ENCODE results near the gene PROZ.

Gene PROZ

DNA sequence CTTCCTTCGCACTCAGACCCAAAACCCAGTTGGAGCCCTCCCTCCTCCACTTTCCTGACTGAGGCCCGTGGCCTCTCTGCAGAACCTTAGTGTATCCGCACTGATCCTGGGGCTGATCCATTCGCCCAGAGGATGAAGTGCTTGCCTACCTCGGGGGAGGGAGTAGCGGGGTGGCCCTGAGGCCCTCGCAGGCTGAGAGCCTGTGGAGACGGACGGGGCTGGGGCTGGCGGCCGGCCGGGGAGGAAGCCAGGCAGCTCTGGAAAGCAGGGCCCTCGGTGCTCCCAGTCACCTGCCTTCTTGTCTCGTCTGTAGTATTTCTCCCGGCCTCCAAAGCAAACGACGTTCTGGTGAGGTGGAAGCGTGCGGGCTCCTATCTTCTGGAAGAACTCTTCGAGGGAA, 1.3 kb downstream of the PROZ start:
- Histone ChIP-seq H3K4me3 (ENCODE audit: low read depth, low read length) (no peak overlapping the region), H3K36me3 (ENCODE audit: control insufficient read depth in 2 of 2, insufficient read depth in 1 of 2, low read length in 2 of 2) (no peaks in the 10 kb centered on the region), H3K27ac (ENCODE audit: extremely low read depth, low read depth, low read length) (no peak overlapping the region), H3K9me3 (ENCODE audit: control insufficient read depth, insufficient read depth, low read depth, low read length) (no peaks in the 10 kb centered on the region), H3K4me1 (ENCODE audit: control insufficient read depth, insufficient read depth, low read length) (no peaks in the 10 kb centered on the region; the same call in 1 of the 2 replicates)
- ChIA-PET POLR2A (interaction anchor here (0.7 kb wide), 1 partner anchor 196 kb away, joined by 6 read pairs; no protein-coding TSS in a partner anchor), CTCF (no interaction called here)
- TF ChIP-seq, protein P1, sequence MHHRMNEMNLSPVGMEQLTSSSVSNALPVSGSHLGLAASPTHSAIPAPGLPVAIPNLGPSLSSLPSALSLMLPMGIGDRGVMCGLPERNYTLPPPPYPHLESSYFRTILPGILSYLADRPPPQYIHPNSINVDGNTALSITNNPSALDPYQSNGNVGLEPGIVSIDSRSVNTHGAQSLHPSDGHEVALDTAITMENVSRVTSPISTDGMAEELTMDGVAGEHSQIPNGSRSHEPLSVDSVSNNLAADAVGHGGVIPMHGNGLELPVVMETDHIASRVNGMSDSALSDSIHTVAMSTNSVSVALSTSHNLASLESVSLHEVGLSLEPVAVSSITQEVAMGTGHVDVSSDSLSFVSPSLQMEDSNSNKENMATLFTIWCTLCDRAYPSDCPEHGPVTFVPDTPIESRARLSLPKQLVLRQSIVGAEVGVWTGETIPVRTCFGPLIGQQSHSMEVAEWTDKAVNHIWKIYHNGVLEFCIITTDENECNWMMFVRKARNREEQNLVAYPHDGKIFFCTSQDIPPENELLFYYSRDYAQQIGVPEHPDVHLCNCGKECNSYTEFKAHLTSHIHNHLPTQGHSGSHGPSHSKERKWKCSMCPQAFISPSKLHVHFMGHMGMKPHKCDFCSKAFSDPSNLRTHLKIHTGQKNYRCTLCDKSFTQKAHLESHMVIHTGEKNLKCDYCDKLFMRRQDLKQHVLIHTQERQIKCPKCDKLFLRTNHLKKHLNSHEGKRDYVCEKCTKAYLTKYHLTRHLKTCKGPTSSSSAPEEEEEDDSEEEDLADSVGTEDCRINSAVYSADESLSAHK (tag by site-specific recombination; IDR thresholded peaks at IDR 0.05), result no peak
- no peak for TF ChIP-seq WT1 (tag by site-specific recombination; IDR thresholded peaks at IDR 0.05)
- no peak for TF ChIP-seq ZNF768 (tag by site-specific recombination; IDR thresholded peaks at IDR 0.05)
- no peak for TF ChIP-seq ZNF169 (tag by site-specific recombination; IDR thresholded peaks at IDR 0.05)
- no peak for TF ChIP-seq ZNF560 (tag by site-specific recombination; IDR thresholded peaks at IDR 0.05; ENCODE audit: borderline replicate concordance)
- no peak for TF ChIP-seq ZNF777 (tag by site-specific recombination; IDR thresholded peaks at IDR 0.05; ENCODE audit: borderline replicate concordance)
- TF ChIP-seq, protein P2, sequence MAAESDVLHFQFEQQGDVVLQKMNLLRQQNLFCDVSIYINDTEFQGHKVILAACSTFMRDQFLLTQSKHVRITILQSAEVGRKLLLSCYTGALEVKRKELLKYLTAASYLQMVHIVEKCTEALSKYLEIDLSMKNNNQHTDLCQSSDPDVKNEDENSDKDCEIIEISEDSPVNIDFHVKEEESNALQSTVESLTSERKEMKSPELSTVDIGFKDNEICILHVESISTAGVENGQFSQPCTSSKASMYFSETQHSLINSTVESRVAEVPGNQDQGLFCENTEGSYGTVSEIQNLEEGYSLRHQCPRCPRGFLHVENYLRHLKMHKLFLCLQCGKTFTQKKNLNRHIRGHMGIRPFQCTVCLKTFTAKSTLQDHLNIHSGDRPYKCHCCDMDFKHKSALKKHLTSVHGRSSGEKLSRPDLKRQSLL (tag by site-specific recombination; IDR thresholded peaks at IDR 0.05), result no peak
- no peak for TF ChIP-seq ZNF571 (tag by site-specific recombination; IDR thresholded peaks at IDR 0.05)
- no peak for TF ChIP-seq ZNF549 (tag by site-specific recombination; IDR thresholded peaks at IDR 0.05)
- no peak for TF ChIP-seq ZNF211 (tag by site-specific recombination; IDR thresholded peaks at IDR 0.05; ENCODE audit: low read depth)
- TF ChIP-seq FEZF1 (tag by site-specific recombination; IDR thresholded peaks at IDR 0.05), result no peak
- no peak for TF ChIP-seq ZNF24 (tag by site-specific recombination; IDR thresholded peaks at IDR 0.05)
- TF ChIP-seq, protein P3, sequence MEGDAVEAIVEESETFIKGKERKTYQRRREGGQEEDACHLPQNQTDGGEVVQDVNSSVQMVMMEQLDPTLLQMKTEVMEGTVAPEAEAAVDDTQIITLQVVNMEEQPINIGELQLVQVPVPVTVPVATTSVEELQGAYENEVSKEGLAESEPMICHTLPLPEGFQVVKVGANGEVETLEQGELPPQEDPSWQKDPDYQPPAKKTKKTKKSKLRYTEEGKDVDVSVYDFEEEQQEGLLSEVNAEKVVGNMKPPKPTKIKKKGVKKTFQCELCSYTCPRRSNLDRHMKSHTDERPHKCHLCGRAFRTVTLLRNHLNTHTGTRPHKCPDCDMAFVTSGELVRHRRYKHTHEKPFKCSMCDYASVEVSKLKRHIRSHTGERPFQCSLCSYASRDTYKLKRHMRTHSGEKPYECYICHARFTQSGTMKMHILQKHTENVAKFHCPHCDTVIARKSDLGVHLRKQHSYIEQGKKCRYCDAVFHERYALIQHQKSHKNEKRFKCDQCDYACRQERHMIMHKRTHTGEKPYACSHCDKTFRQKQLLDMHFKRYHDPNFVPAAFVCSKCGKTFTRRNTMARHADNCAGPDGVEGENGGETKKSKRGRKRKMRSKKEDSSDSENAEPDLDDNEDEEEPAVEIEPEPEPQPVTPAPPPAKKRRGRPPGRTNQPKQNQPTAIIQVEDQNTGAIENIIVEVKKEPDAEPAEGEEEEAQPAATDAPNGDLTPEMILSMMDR (tag by site-specific recombination; IDR thresholded peaks at IDR 0.05), result no peak
- TF ChIP-seq ZNF837 (tag by site-specific recombination; IDR thresholded peaks at IDR 0.05), result no peak
- TF ChIP-seq, protein P4, sequence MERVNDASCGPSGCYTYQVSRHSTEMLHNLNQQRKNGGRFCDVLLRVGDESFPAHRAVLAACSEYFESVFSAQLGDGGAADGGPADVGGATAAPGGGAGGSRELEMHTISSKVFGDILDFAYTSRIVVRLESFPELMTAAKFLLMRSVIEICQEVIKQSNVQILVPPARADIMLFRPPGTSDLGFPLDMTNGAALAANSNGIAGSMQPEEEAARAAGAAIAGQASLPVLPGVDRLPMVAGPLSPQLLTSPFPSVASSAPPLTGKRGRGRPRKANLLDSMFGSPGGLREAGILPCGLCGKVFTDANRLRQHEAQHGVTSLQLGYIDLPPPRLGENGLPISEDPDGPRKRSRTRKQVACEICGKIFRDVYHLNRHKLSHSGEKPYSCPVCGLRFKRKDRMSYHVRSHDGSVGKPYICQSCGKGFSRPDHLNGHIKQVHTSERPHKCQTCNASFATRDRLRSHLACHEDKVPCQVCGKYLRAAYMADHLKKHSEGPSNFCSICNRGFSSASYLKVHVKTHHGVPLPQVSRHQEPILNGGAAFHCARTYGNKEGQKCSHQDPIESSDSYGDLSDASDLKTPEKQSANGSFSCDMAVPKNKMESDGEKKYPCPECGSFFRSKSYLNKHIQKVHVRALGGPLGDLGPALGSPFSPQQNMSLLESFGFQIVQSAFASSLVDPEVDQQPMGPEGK (tag by site-specific recombination; IDR thresholded peaks at IDR 0.05), result no peak
- TF ChIP-seq ZNF529 (tag by site-specific recombination; IDR thresholded peaks at IDR 0.05; ENCODE audit: insufficient replicate concordance), result no peak

DNA sequence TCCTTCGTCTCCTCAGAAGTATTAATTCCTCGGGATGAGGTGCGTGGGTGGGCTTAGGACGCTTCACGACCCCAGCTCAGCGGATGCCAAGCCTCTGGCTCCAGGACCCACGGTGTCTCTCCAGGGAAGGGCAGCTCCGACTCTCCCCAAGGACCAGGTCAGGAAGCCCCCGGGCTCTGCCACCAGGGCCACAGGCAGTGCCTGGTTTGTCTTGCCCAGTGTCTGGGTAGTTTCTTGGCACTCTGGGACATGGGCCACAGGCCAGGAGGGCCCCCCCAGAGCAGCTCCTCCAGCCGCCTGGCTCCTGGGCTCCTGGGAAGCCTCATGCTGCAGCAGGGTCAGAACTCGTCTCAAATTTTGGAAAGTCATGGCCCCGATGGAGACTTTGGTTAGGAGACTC, 2.5 kb downstream of the PROZ start:
- no peaks in the 10 kb centered on the region for H3K9me3 ChIP-seq (ENCODE audit: control insufficient read depth, insufficient read depth, low read depth, low read length)
- H3K36me3 ChIP-seq (ENCODE audit: control insufficient read depth in 2 of 2, insufficient read depth in 1 of 2, low read length in 2 of 2), result no peaks in the 10 kb centered on the region
- H3K4me3 ChIP-seq (ENCODE audit: low read depth, low read length), result no peak overlapping the region
- TF ChIP-seq OVOL3 (tag by site-specific recombination; IDR thresholded peaks at IDR 0.05) (no peak), ZNF292 (tag by site-specific recombination; IDR thresholded peaks at IDR 0.05; ENCODE audit: borderline replicate concordance, low read depth) (no peak)
- H3K27ac ChIP-seq (ENCODE audit: extremely low read depth, low read depth, low read length), result no peak overlapping the region
- CTCF ChIA-PET, result interaction anchor here (0.7 kb wide), 1 partner anchor 49 kb away, joined by 3 read pairs; no protein-coding TSS in a partner anchor
- POLR2A ChIA-PET, result no interaction called here
- no peaks in the 10 kb centered on the region for H3K4me1 ChIP-seq (ENCODE audit: control insufficient read depth, insufficient read depth, low read length)
